22Rv1 (cell line): ENCODE results near the gene RAB7A.

Experiments used
- CTCF ChIP-seq: fragments of 450-650 bp; IDR thresholded peaks from 2 replicates; pipeline ENCODE4 v1.5.1; 2017; ENCODE audit warnings: mild to moderate bottlenecking
- ZFX ChIP-seq: fragments of 450-650 bp; IDR thresholded peaks from 2 replicates; pipeline ENCODE4 v1.6.1; 2017; ENCODE audit warnings: antibody characterized with exemption, borderline replicate concordance

- TF ChIP-seq CTCF (no peak), ZFX (no peak)
These were observed 98.3 kb downstream of the RAB7A start for GRCh38 chr3:128824132-128824850.
